Breast epithelium (tissue), 4 donors: Measurements from ENCODE around the gene CFC1. TPM values are rescaled to one million over a fixed set of nuclear protein-coding genes. Genes with fewer than 3 reads are reported as not detected.
"Not testable (repeated sequence)": the region's sequence is repeated elsewhere in the genome, so short reads cannot be mapped to it uniquely, and the experiment has no call there.

Experiments
- DNase-seq, 2 donors: peaks; one replicate each; pipeline ENCODE4 v3.0.0-alpha.2; 2019; ENCODE audit warnings: low spot score in 2 of 2
- H3K27ac ChIP-seq, 2 donors: fragments of 200-600 bp; sonication (generic) in 1 of 2; one replicate each; pipeline ENCODE4 v1.5.1; 2016 to 2019; ENCODE audit warnings: mild to moderate bottlenecking in 1 of 2
- H3K27me3 ChIP-seq, 2 donors: fragments of 200-600 bp; sonication (generic) in 1 of 2; one replicate each; pipeline versions ENCODE4 v1.5.1 to v1.6.0; 2017 to 2019; ENCODE audit warnings: control low read depth in 1 of 2, mild to moderate bottlenecking in 1 of 2
- H3K36me3 ChIP-seq: fragments of 200-600 bp; one replicate; pipeline ENCODE4 v1.5.1; 2019
- H3K4me1 ChIP-seq, 2 donors: fragments of 200-600 bp; sonication (generic); one replicate each; pipeline ENCODE4 v1.5.1; 2016 to 2019; ENCODE audit warnings: control low read depth in 1 of 2
- H3K4me3 ChIP-seq, 3 donors: fragments of 200-600 bp; sonication (generic); 1 replicate in 2 of 3; 2 replicates in 1 of 3; pipeline ENCODE4 v1.5.1; 2016 to 2019; ENCODE audit warnings: mild to moderate bottlenecking in 3 of 3, moderate library complexity in 2 of 3
- H3K9me3 ChIP-seq, 2 donors: fragments of 200-600 bp; sonication (generic) in 1 of 2; one replicate each; pipeline ENCODE4 v1.5.1; 2016 to 2019; ENCODE audit warnings: control low read depth in 1 of 2
- intact Hi-C: fragments of 100-400 bp; cut with DNase I; formaldehyde crosslinking; loops from one replicate; pipeline ENCODE4 v1.15.1; 2023; ENCODE audit warnings: low total_unique reads
- total RNA-seq, 3 donors: library from RNA; depleted of rRNA; stranded (reverse); fragments of >200 nt; gene quantifications; one replicate each; pipeline ENCODE4 v1.1.0, GENCODE V29; 2016

CFC1 gene
- total RNA-seq, 3 donors from 2014 or later = not detected

DNA sequence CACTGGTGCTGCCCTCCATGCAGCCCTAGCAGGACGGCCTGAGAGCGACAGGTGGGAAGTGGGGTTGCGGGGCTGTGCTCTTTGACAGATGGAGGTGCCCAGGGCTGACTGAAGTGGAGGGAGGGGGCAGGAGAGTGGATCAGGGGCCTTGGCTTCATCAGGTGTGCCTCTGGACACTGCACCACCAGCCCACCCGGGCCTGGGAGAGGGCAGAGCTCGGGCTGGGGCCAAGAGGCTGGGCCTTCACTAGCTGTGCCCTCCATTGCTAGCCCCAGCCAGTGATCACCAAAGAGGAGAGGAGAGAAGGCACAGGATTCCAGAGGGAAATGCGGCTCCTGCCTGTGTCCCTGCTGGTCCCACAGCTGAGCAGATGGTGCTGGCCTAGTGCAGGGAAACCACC is 2.6 kb downstream of the CFC1 start:
- H3K27me3 ChIP-seq, DNase-seq, H3K4me3 ChIP-seq, intact Hi-C loops, H3K9me3 ChIP-seq, H3K4me1 ChIP-seq, H3K27ac ChIP-seq, H3K36me3 ChIP-seq: not testable (repeated sequence)

DNA sequence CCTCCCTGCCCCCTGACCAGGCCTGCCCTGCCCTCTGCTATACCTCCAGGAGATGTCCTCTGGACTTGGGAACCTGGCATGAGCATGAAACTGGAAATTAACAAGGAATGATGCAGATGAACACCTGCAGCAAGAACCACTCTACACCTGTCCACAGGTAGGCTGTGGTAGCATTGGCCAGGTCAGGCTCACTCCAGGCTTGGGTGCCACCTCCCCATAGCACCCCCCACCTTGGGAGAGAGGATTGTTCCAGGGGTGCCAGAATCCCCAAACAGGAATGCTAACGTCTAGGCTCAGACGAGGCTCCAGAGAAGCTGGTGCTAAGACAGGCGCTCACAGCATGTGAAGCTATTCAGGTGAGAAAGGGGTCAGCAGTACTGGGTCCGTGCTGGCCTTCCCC is 5.4 kb downstream of the CFC1 start:
- H3K9me3 ChIP-seq, H3K27ac ChIP-seq, H3K36me3 ChIP-seq, H3K4me3 ChIP-seq, intact Hi-C loops, DNase-seq, H3K27me3 ChIP-seq, H3K4me1 ChIP-seq: not testable (repeated sequence)

DNA sequence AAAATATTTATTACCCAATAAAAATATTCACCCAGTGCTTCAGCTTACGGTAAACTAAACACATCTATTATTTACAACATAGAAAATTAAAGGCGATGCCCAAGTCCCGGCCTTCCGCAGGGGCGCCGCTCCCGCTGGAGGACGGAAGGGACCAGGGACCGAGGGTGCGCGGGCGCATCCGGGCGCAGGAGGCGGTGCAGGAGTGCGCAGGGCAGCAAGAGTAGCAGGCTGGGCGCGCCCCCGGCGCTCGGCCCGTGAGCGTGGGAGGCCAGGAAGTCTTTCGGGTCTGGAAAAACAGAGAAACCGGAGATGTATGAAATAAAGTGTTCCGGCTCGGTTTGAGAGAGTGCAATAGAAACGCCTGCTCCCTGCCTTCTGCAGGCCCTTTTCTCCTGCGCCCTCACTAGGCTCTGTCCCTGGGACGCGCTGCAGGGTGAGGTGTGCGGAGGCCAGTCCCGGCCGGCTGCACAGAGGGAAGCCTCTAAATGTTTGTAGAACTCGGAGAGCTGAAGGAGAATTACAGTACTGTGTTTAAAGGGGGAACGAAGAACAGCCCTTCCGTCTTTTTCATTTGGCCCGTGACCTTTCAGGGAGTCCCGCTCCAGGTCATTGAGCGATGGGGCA is 6.5 kb downstream of the CFC1 start:
- H3K9me3 ChIP-seq, H3K36me3 ChIP-seq, H3K4me1 ChIP-seq, H3K27me3 ChIP-seq, DNase-seq, intact Hi-C loops, H3K27ac ChIP-seq, H3K4me3 ChIP-seq: not testable (repeated sequence)

GRCh38 chr2:130590842-130591359 is 8.5 kb downstream of the CFC1 start:
- H3K4me3 ChIP-seq, H3K9me3 ChIP-seq, H3K4me1 ChIP-seq, H3K27me3 ChIP-seq, H3K36me3 ChIP-seq, intact Hi-C loops, DNase-seq, H3K27ac ChIP-seq: not testable (repeated sequence)

GRCh38 chr2:130590170-130590841 is 9.1 kb downstream of the CFC1 start:
- H3K27me3 ChIP-seq, intact Hi-C loops, DNase-seq, H3K27ac ChIP-seq, H3K36me3 ChIP-seq, H3K9me3 ChIP-seq, H3K4me1 ChIP-seq, H3K4me3 ChIP-seq: not testable (repeated sequence)

DNA sequence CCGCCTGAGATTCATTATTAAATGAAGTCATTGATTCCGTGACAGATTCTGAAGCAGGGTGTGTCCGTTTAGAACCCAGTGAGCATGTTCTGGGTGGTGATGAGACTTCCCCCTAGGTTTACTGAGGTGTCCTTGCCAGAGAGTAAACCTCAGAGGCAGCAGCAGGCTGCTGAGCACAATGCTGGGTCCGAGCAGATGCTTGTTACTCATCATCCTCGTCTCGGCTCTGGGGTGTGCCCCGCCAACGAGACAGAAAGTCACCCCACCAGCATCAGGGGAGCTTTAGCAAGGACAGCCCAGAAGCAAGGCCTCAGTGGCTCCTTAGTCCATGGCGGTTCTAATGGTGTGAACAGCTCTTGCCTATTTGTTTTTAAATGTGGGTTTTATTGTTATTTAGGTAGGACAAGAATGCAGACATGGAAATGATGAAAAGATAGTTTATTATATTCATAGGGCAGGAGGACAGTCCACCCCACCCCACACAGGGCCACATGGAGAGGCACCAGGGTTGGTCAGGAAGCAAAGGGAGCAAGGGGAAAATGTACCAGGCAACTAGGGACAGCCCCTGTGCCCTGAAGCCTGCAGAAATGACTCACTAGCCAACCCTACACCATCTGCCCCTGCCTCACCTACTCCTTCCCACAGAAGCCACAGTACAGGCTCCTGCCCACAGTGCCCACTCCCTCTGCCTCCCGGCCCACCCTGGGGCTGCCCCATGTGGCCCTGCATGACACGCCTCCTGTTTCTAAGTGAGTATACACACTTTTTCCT is 10.5 kb downstream of the CFC1 start:
- H3K36me3 ChIP-seq, intact Hi-C loops, DNase-seq, H3K4me3 ChIP-seq, H3K4me1 ChIP-seq, H3K27ac ChIP-seq, H3K9me3 ChIP-seq, H3K27me3 ChIP-seq: not testable (repeated sequence)

- H3K27ac ChIP-seq, H3K27me3 ChIP-seq, intact Hi-C loops, H3K4me1 ChIP-seq, DNase-seq, H3K4me3 ChIP-seq, H3K9me3 ChIP-seq, H3K36me3 ChIP-seq: not testable (repeated sequence)
Measured at GRCh38 chr2:130584726-130585125, 14.6 kb downstream of the CFC1 start.

DNA sequence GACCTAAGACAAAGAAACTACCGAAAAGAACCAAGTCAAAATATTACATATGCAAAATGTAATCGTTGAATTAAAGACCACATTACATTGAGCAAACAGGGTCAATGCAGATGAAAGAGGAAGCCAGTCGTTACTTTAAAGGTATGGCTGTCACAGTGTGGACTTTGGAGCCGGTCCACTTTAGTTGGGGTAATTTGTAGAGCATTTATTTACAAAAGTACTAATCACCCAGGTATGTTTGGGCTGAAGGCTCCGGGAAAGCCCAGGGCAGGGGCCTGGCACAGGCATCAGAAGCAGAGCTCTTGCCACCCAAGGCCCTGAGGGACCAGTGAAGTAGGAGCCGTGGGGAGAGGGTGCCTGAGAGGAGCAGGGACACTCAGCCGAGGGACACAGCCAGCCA is 15.8 kb downstream of the CFC1 start:
- DNase-seq, H3K27me3 ChIP-seq, H3K9me3 ChIP-seq, H3K27ac ChIP-seq, H3K4me3 ChIP-seq, H3K4me1 ChIP-seq, H3K36me3 ChIP-seq, intact Hi-C loops: not testable (repeated sequence)

DNA sequence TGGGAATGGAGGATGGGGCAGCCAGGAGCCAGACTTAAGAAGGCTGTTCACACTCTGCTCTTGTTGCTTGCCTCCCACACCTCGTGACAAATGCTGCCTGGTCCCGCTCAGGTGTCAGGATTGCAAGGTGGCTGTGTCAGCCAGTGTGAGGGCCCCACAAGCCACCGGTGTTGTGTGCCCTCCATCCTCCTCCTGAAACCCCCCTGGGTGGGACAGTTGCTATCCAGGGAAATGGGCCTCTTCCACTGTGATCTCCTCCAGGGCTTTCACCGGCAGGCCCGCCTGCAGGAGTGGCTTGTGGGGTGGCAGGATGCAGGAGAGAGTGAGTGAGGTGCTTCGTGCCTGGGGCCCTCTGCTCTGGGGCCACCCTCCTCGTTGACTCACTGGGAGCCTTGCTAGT is 16.4 kb downstream of the CFC1 start:
- H3K4me3 ChIP-seq, H3K4me1 ChIP-seq, intact Hi-C loops, H3K9me3 ChIP-seq, H3K36me3 ChIP-seq, H3K27ac ChIP-seq, H3K27me3 ChIP-seq, DNase-seq: not testable (repeated sequence)

GRCh38 chr2:130581491-130581890 is 17.9 kb downstream of the CFC1 start:
- H3K9me3 ChIP-seq, H3K27ac ChIP-seq, H3K4me1 ChIP-seq, H3K4me3 ChIP-seq, DNase-seq, intact Hi-C loops, H3K36me3 ChIP-seq, H3K27me3 ChIP-seq: not testable (repeated sequence)

- H3K36me3 ChIP-seq, H3K4me3 ChIP-seq, H3K9me3 ChIP-seq, intact Hi-C loops, H3K27ac ChIP-seq, DNase-seq, H3K4me1 ChIP-seq, H3K27me3 ChIP-seq: not testable (repeated sequence)
Measured at GRCh38 chr2:130579121-130579520, 20.3 kb downstream of the CFC1 start.

DNA sequence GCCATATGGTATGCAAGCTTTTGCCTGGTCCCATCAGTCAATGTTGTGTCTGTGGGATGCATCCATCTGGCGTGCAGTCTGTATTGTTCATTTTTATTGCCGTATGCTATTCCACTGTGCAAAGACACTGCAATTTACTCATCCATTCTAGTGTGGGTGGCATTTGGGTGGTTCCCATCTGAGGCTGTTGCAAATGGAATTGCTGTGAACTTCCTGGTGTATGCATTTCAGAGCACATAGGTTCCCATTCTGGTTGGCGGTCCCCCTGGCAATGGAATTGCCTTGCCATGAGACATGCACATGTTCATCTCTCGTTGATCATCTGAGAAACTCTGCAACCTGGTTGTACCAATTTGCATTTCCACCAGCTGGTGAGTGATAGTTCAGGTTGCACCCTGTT is 21.8 kb downstream of the CFC1 start:
- DNase-seq, intact Hi-C loops: not testable (repeated sequence)

GRCh38 chr2:130576209-130576784 is 23.1 kb downstream of the CFC1 start:
- H3K27me3 ChIP-seq, intact Hi-C loops: not testable (repeated sequence)

More for the DNA sequence above, 21.8 kb downstream of the CFC1 start:
- not testable (repeated sequence) for H3K4me3 ChIP-seq, H3K27me3 ChIP-seq, H3K36me3 ChIP-seq, H3K4me1 ChIP-seq, H3K27ac ChIP-seq, H3K9me3 ChIP-seq

More at GRCh38 chr2:130576209-130576784, 23.1 kb downstream of the CFC1 start:
- H3K4me3 ChIP-seq, H3K9me3 ChIP-seq, H3K36me3 ChIP-seq, H3K4me1 ChIP-seq, DNase-seq, H3K27ac ChIP-seq: not testable (repeated sequence)
